HG03439 (cell line): Measurements from ENCODE around the gene E2F4.

Experiments
- ATAC-seq: cut with Tn5 transposase; IDR thresholded peaks from one replicate; pipeline ENCODE4 v1.9.1; 2021; ENCODE audit warnings: mild to moderate bottlenecking, moderate library complexity; ENCODE audit not compliant: unreplicated experiment

The E2F4 gene

DNA sequence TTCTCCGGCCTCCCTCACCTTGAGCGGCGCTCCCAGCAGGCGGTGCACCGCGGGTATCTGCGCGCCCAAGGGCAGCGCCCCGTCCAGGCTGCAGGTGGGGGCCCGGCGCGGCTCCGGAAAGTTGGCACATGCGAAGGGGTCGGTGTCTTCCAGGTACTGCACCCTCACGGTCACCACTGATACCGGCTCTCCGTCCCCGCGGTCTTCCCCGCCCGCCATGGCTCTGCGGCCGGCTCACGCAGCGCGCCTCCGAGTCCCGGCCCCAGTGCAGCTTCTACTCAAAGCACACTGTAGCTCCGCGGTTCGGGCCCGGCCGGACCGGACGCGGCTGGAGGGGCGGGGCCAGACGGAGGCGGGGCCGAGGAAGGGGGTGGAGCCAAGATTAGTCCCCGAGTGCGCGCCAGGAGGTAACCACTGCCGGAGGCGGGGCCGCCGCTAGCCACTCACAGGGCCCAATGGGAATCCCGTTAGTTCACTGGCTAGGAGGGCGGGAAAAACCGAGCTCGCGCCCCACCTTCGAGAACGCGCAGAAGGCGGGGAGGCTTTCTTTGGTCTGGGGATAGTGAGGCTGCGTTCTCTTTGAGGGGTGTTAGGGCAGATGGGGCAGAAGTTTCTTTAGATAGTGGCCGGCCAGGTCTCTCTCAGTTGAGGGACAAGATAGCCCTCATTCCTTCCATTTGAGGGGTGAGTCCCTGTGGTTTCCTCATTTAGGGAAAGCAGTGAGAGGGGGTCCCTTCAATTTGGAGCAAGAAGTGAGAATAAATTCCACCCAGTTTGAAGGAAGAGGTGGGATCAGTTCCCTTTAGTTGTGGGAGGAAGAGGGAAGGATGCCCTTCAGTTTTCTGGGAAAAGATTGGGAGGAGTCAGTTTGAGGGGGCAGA is 55.5 kb downstream of the E2F4 start, which contains the start of gene FHOD1:
FHOD1 (minus strand) TSS at position 290 of the 881 bp plus-strand sequence; CDS start at position 219, 71 bp downstream.
- peak; percentile 41 for ATAC-seq

DNA sequence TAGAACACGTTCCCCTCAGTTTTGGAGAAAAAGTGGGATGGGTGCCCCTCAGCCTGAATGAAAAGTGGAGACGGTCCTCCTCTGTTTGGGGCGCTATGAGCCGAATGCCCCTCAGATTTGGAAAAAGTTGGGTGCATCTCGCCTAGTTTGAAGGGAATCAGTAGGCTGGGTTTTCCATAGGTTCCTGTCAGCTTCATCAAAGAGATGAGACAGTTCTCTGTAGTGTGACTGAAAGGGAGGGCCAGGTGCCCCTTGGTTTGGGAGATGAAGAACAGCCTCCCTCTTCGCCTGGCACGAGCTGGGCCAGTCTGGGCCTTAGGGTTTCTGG is 56.1 kb downstream of the E2F4 start:
- ATAC-seq, result no peak
